Measurements from ENCODE around the gene HNRNPUL2.

Gene HNRNPUL2

GRCh38 chr11:62727165-62727871 lies at the start of gene HNRNPUL2:
Gene HNRNPUL2 (minus strand): TSS chr11:62727457. CDS start chr11:62727156, 301 bp downstream.
- H3K79me2 ChIP-seq (ENCODE audit: insufficient read depth, low read depth) = peaks cover 66% of the 10 kb centered on the region

DNA sequence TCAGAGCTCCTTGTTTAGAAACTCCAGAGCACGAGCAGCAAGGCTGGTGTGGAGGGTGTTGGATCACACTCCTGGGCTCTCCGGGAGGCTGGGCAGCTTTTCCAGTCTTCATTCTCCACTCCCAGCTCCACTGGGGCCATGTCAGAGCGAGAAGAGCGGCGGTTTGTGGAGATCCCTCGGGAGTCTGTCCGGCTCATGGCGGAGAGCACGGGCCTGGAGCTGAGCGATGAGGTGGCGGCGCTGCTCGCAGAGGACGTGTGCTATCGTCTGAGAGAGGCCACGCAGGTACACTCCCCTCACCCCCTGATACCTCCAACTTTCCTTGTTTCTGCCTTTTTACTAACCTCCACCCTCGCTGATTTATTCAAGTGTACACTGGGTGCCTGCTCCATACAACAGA lies 48.4 kb upstream of the HNRNPUL2 start:
- H3K27me3 ChIP-seq (ENCODE audit: insufficient read depth, low read depth) = no peaks in the 10 kb centered on the region
- H3K36me3 ChIP-seq (ENCODE audit: insufficient read depth) = no peaks in the 10 kb centered on the region; the same call in 1 of the 2 replicates
- no peak overlapping the region for H3K9ac ChIP-seq
- no peak overlapping the region for H3K4me2 ChIP-seq
- peaks cover 21% of the 10 kb centered on the region for H3K79me2 ChIP-seq (ENCODE audit: insufficient read depth, low read depth)
- no peak overlapping the region for H3K4me3 ChIP-seq (IDR thresholded peaks at IDR 0.05; ENCODE audit: insufficient read depth, low read depth, low read length)
- H3K27ac ChIP-seq = no peak overlapping the region
- H2AFZ ChIP-seq (ENCODE audit: low read depth) = no peak overlapping the region
- H4K20me1 ChIP-seq (ENCODE audit: insufficient read depth) = no peaks in the 10 kb centered on the region
- H3K4me1 ChIP-seq (ENCODE audit: low read depth, poor library complexity, severe bottlenecking) = peaks cover 14% of the 10 kb centered on the region
- no peak for TF ChIP-seq CTCF (conservative IDR thresholded peaks at IDR 0.05; ENCODE audit: low read depth, low read length)

More at GRCh38 chr11:62727165-62727871, at the start of gene HNRNPUL2:
- H3K27ac ChIP-seq = peak within 1 kb of the TSS; percentile 89
- H3K4me2 ChIP-seq = peak within 1 kb of the TSS; percentile 98
- no peaks in the 10 kb centered on the region for H3K27me3 ChIP-seq (ENCODE audit: insufficient read depth, low read depth)
- peak within 1 kb of the TSS; percentile 70 for H2AFZ ChIP-seq (ENCODE audit: low read depth)
- H4K20me1 ChIP-seq (ENCODE audit: insufficient read depth) = peaks cover 16% of the 10 kb centered on the region; the same call in 1 of the 2 replicates
- H3K9ac ChIP-seq = peak within 1 kb of the TSS; percentile 77
- H3K4me1 ChIP-seq (ENCODE audit: low read depth, poor library complexity, severe bottlenecking) = peaks cover 35% of the 10 kb centered on the region
- peaks cover 17% of the 10 kb centered on the region; the same call in 1 of the 2 replicates for H3K36me3 ChIP-seq (ENCODE audit: insufficient read depth)
- TF ChIP-seq CTCF (conservative IDR thresholded peaks at IDR 0.05; ENCODE audit: low read depth, low read length) = no peak
- no peak within 1 kb of the TSS for H3K4me3 ChIP-seq (IDR thresholded peaks at IDR 0.05; ENCODE audit: insufficient read depth, low read depth, low read length)

- Histone ChIP-seq H3K79me2 (ENCODE audit: insufficient read depth, low read depth) (peaks cover 21% of the 10 kb centered on the region), H3K4me2 (no peak overlapping the region), H3K4me3 (IDR thresholded peaks at IDR 0.05; ENCODE audit: insufficient read depth, low read depth, low read length) (no peak overlapping the region), H3K27me3 (ENCODE audit: insufficient read depth, low read depth) (no peaks in the 10 kb centered on the region), H4K20me1 (ENCODE audit: insufficient read depth) (no peaks in the 10 kb centered on the region), H3K9ac (no peak overlapping the region), H3K36me3 (ENCODE audit: insufficient read depth) (no peaks in the 10 kb centered on the region; the same call in 1 of the 2 replicates), H3K4me1 (ENCODE audit: low read depth, poor library complexity, severe bottlenecking) (peaks cover 23% of the 10 kb centered on the region), H3K27ac (no peak overlapping the region), H2AFZ (ENCODE audit: low read depth) (no peak overlapping the region)
- no peak for TF ChIP-seq CTCF (conservative IDR thresholded peaks at IDR 0.05; ENCODE audit: low read depth, low read length)
These were observed 47.1 kb upstream of the HNRNPUL2 start for GRCh38 chr11:62774407-62774806.

- H4K20me1 ChIP-seq (ENCODE audit: insufficient read depth) = no peaks in the 10 kb centered on the region
- TF ChIP-seq CTCF (conservative IDR thresholded peaks at IDR 0.05; ENCODE audit: low read depth, low read length) = no peak
- peaks cover 21% of the 10 kb centered on the region for H3K79me2 ChIP-seq (ENCODE audit: insufficient read depth, low read depth)
- peaks cover 23% of the 10 kb centered on the region for H3K4me1 ChIP-seq (ENCODE audit: low read depth, poor library complexity, severe bottlenecking)
- H3K27ac ChIP-seq = peak within 1 kb of the TSS; percentile 58
- H3K27me3 ChIP-seq (ENCODE audit: insufficient read depth, low read depth) = no peaks in the 10 kb centered on the region
- H3K4me2 ChIP-seq = peak within 1 kb of the TSS; percentile 75
- peak within 1 kb of the TSS; percentile 46 for H3K4me3 ChIP-seq (IDR thresholded peaks at IDR 0.05; ENCODE audit: insufficient read depth, low read depth, low read length)
- peak within 1 kb of the TSS; percentile 67 for H2AFZ ChIP-seq (ENCODE audit: low read depth)
- no peaks in the 10 kb centered on the region for H3K36me3 ChIP-seq (ENCODE audit: insufficient read depth)
- H3K9ac ChIP-seq = peak within 1 kb of the TSS; percentile 56; the same call in 1 of the 2 replicates
These were observed 44.1 kb upstream of the HNRNPUL2 start, which contains the start of gene TAF6L for GRCh38 chr11:62771144-62772021. Gene TAF6L (plus strand): TSS chr11:62771396. CDS start chr11:62775784, 4,388 bp downstream.

Measured in KMS-11 (cell line).